GM18508 (cell line): ENCODE measurements around the gene CEP112.
"Not testable (repeated sequence)": the region's sequence is repeated elsewhere in the genome, so short reads cannot be mapped to it uniquely, and the experiment has no call there.

Experiments used
- ATAC-seq: cut with Tn5 transposase; IDR thresholded peaks from one replicate; pipeline ENCODE4 v1.9.1; 2021; ENCODE audit warnings: moderate number of reproducible peaks; ENCODE audit not compliant: insufficient read depth, unreplicated experiment

CEP112 gene

GRCh38 chr17:65754081-65754480, 437.9 kb downstream of the CEP112 start:
- ATAC-seq: no peak

DNA sequence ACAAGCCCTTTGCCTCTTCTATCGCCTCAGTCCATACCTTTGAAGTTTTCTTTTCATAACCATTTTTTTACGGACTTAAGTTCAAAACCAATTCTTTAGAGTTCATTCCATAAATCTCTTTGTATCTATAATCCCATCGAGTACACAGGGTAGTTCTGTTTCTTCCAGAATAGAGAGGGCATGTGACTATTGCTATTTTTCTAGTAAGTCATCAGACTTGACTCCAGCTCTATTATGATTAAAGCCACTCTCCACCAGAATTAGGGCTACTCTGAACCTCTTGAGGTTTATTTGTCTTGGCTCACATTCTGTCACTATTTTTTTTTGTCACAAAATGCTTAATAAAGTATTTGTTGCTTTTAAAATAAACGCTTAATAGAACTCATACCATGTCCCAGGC, 438.6 kb downstream of the CEP112 start:
- no peak for ATAC-seq

DNA sequence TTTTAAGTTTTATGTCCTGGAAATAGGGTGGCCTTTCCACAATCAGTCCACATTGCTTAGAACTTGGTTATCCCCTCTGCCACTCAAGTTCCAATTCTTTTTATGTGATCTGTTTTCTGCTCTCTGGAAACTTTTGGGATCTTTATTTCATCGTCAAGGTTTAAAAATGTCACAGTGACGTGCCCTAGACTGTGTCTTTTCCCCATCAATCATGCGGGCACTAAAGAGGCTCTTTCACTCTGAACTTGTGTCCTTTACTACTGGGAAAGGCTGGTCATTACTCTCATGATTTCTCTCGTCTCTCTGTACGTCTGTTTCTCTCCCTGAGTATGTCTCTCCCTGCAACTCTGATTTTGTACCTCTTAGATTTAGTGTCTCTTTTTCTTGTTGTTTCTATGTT, 440.7 kb downstream of the CEP112 start:
- ATAC-seq: no peak

GRCh38 chr17:65750631-65751115, 441.3 kb downstream of the CEP112 start:
- no peak for ATAC-seq

GRCh38 chr17:65750166-65750565, 441.8 kb downstream of the CEP112 start:
- ATAC-seq: no peak

- ATAC-seq: no peak
These were observed 442.5 kb downstream of the CEP112 start for GRCh38 chr17:65749479-65749878.

GRCh38 chr17:65745241-65745640, 446.7 kb downstream of the CEP112 start:
- no peak for ATAC-seq

- no peak for ATAC-seq
These were observed 448.7 kb downstream of the CEP112 start for GRCh38 chr17:65743308-65743655.

DNA sequence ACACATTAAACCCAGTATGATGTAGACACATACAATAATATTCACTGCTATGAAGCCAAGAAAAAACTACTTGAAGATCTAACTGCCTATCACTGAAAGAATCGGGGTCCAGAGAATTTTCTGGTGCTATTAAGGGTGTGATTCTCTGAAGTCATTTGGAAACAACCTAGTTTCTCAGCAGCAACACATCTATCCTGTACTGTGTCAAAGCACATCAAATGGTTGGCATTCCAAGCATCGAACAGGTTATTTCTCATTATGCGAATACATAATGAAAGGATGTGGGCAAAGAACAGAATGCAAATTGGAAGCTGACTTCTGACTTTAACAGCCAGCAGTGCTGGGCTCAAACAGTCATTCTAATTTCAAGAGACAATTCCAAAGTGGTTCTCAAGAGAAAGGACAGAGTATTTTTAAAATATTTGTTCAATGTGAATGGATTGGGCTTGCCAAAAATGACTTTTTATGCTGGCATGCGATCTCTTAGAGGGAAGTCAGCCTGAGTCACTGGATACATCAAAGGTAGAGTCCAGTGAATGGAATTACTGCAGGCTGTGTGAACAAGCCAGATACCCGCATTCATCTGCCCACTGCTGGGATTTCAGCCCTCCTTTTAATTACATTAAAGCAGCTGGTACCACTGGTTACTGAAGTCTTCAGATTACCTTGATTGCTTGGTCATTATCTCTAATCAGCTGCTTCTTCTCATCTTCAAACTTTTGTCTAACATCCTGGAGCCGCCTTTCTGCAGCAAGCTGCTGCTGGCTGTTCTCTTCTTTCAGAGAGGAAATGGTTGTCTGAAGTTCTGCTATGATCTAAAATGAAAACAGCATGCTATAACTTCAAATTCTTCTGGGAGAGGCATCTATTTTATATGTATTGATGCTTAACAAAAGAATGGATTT, 449.3 kb downstream of the CEP112 start:
- no peak for ATAC-seq

- no peak for ATAC-seq
These were observed 450.2 kb downstream of the CEP112 start for GRCh38 chr17:65741710-65742109.

GRCh38 chr17:65739034-65739433, 452.9 kb downstream of the CEP112 start:
- ATAC-seq: no peak

- no peak for ATAC-seq
These were observed 454.5 kb downstream of the CEP112 start for GRCh38 chr17:65737451-65737850.

DNA sequence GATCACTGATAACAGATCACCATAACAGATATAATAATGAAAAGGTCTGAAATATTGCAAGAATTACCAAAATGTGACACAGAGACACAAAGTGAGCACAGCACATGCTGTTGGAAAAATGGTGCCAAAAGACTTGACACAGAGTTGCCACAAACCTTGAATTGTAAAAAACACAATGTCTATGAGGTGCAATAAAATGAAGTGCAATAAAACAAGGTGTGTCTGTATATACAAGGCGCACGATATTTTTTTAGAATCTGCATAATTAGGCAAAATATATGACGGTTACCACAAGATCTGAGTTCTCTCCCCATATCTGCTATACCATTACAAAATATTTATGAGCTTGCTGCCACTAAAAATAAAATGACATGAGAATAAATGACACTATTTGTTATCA, 458.6 kb downstream of the CEP112 start:
- ATAC-seq: no peak

- ATAC-seq: not testable (repeated sequence)
These were observed 459.3 kb downstream of the CEP112 start for GRCh38 chr17:65732667-65733066.

- ATAC-seq: no peak
These were observed 461.2 kb downstream of the CEP112 start for GRCh38 chr17:65730711-65731169.

DNA sequence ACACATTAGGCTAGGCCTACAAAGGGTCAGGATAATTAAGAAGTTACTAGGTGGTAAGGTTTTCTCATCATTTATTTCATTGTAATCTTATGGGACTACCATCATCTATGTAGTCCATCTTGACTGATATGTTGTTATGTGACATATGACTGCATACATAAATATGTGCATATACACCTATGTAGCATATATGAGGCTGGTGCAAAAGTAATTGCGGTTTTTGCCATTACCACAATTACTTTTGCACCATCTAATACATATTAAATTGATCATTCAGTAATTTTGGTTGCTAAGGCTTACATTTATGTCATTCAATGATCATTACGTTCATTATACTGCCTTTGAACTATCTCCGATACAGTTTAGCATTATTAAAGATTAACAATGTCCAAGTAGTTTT, 462.7 kb downstream of the CEP112 start:
- ATAC-seq: no peak

DNA sequence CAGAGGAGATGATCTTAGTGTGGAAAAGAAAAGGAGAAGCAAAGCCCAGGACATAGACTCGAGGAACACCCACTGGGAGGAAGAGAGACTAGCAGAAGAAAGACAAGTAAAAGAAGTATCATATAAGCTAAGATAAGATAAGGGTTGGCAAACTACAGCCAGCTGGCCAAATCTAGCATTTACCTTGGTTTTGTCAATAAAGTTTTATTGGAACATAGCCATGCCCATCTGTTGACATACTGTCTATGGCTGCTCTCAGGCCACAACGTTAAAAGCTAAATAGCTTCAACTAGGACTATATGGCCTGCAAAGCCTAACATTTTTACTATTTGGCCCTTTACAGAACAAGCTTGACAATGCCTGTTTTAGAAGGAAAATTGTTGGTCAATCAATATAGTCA, 464.1 kb downstream of the CEP112 start:
- no peak for ATAC-seq

DNA sequence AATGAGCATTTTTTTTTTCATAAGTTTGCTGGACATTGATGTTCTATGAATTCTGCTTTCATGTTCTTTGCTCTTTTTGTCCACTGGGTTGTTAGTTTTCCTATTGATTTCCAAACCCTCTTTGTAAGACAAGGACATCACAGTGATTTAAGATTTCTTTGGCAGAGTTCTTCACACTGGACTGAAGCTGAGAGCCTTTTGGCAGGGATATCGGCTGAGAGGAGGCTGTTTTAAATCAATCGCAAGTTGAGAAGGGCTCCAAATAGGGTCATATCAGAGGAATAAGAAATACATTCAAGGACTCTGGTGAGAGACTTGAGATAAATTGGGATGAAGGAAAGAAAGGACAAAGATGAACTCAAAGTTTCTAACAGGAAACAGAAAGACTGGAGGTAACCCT, 464.7 kb downstream of the CEP112 start:
- no peak for ATAC-seq

DNA sequence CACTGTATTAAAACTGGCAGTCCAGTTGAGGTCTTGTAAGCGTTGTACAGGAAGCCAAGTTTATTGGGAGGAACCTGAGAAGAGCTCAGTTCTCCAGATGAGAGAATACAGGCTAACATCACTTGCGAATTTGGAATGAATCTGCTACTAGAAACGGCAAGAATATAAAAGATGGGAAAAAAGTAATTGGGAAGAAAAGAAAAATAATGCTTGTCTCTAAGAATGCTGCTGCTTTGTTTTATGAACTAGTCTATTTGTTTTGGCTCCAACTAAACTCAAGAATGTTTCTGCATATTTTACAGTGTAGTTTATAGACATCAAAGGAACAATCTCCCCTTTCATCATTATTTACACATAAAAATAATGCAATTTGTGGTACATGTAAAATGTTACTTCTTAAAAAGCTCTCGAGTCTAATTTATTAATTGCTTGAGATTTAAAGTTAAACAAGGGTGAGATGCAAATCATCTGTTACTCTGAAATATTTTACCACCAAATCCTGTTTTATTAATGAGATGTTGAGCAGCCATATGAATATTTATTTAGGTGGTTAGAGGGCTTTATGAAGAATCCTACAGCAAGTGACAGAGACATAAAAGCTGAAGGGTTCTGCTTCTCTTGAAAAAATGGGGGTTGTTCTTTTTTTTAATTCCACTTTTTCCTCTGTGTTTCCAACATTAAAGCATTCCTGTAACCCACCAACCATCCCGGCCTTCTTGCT, 468.3 kb downstream of the CEP112 start:
- ATAC-seq: no peak

DNA sequence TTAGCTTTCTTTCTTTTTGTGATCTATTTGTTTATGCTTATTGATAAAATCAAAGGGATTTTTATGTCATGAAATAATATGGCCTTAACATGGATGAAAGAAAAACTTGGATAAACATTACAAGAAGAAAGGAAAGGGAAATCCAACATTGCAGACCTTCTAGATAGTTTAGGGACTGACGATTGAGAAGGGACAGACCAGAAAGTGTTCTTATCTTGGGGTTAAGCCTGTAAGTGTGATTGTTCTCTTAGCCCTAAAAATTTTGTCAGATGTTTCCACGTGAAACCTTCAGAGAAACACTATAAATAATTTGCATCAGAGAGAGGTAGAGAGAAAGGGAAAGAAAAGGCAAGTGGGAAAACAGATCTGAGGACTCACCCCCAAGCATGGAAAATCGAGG, 473.3 kb downstream of the CEP112 start:
- ATAC-seq: no peak
